ENCODE results near the gene GRIK4.

The GRIK4 gene

DNA sequence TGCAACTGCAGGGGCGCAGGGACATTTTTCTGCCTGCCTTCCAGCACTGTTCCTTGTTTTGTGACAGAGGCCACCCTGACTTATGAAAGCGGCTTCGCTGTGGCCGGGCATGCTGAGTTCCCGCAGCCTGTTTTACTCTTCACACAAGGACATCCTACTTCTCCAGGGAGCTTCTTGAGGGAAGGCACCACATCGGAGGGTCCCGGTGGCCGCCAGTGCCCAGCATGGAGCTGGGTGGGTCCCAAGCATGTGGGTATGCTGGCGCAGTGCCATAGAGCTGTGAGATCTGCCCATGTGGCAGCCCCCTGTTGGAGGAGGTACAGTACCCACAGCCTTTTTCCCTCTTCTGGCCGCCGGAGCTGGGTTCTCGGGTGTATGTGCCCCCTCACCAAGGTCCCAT is 136.1 kb downstream of the GRIK4 start:
- no peak for TF ChIP-seq CTCF (IDR thresholded peaks at IDR 0.05; ENCODE audit: low read depth, low read length, missing control alignments)
- no peak for DNase-seq (ENCODE audit: low read depth)
- in situ Hi-C loops (cut with HindIII; ENCODE audit: low sequenced_read_pairs), result no loop called here
- H3K4me3 ChIP-seq (ENCODE audit: low read depth, low read length), result no peak overlapping the region

DNA sequence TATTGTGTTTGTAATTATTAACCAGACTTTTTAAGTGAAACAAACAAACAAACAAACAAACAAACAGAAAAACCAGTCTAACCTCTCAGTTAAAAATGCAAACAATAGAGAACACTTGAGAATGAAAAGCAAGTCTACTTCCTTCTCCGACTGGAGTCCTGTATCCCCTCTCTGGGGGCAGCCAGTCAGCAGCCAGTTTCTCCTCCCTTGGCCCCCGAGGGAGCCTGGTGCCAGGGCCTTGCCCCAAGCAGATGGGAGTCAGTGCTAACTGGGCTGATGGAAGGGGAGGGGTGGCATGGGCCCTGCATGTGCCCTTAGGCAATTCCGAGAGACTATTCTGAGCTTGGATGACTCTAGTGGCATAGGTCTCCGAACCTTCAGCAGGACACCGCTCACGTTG is 137.2 kb downstream of the GRIK4 start:
- no peak overlapping the region for H3K4me3 ChIP-seq (ENCODE audit: low read depth, low read length)
- no peak for DNase-seq (ENCODE audit: low read depth)
- no peak for TF ChIP-seq CTCF (IDR thresholded peaks at IDR 0.05; ENCODE audit: low read depth, low read length, missing control alignments)
- in situ Hi-C loops (cut with HindIII; ENCODE audit: low sequenced_read_pairs), result no loop called here

GRCh38 chr11:120649316-120649715 is 137.8 kb downstream of the GRIK4 start:
- H3K4me3 ChIP-seq (ENCODE audit: low read depth, low read length), result no peak overlapping the region
- no peak for DNase-seq (ENCODE audit: low read depth)
- in situ Hi-C loops (cut with HindIII; ENCODE audit: low sequenced_read_pairs), result no loop called here
- no peak for TF ChIP-seq CTCF (IDR thresholded peaks at IDR 0.05; ENCODE audit: low read depth, low read length, missing control alignments)

DNA sequence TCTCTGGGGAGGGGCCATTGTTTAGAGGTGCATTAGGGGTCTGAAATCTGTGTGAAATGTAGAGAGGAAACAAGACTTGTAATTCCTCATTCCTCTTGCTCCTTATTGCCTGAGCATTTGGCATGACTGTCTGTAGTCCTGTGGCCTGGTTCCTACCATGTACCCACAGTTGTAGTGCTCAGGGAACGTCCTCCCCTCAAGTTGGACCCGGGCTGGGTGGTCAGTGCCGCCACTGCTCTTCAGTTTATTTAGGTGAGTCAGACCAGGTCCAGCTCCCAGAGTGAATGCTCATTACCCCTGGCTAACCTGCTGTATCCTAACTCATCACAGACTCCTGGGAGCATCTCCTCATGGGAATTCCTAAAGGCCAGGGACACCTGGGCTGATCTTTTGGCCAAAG is 139.8 kb downstream of the GRIK4 start:
- no peak for DNase-seq (ENCODE audit: low read depth)
- TF ChIP-seq CTCF (IDR thresholded peaks at IDR 0.05; ENCODE audit: low read depth, low read length, missing control alignments), result no peak
- in situ Hi-C loops (cut with HindIII; ENCODE audit: low sequenced_read_pairs), result no loop called here
- no peak overlapping the region for H3K4me3 ChIP-seq (ENCODE audit: low read depth, low read length)

DNA sequence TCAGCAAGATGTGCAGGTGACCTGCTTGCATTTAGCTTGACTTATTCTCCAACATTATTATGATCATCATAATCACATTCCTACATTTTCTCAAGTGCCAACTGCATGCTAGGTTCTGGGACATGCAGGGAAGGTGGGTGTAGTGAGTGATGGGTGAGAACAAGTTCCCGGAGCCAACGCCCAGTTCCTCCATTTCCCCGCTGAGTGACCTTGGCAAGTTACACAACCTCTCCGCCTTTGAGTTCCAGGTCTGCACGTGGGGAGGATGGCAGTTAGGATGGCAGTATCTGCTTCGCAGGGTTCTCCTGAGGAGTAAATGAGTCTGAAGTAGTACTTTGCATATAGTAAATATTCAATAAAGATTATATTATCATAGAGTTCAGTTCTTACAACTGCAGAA is 140.3 kb downstream of the GRIK4 start:
- DNase-seq (ENCODE audit: low read depth), result no peak
- in situ Hi-C loops (cut with HindIII; ENCODE audit: low sequenced_read_pairs), result no loop called here
- no peak overlapping the region for H3K4me3 ChIP-seq (ENCODE audit: low read depth, low read length)
- TF ChIP-seq CTCF (IDR thresholded peaks at IDR 0.05; ENCODE audit: low read depth, low read length, missing control alignments), result no peak

- DNase-seq (ENCODE audit: low read depth), result no peak
Measured at GRCh38 chr11:120652705-120653335, 141.3 kb downstream of the GRIK4 start.

More at GRCh38 chr11:120652705-120653335, 141.3 kb downstream of the GRIK4 start:
- no peak for TF ChIP-seq CTCF (IDR thresholded peaks at IDR 0.05; ENCODE audit: low read depth, low read length, missing control alignments)
- no peak overlapping the region for H3K4me3 ChIP-seq (ENCODE audit: low read depth, low read length)
- in situ Hi-C loops (cut with HindIII; ENCODE audit: low sequenced_read_pairs), result no loop called here

Data from astrocyte of the cerebellum (primary cell).